Femur (tissue), 1 donor: Measurements from ENCODE around the gene TMEM101.
"Not testable (repeated sequence)": the region's sequence is repeated elsewhere in the genome, so short reads cannot be mapped to it uniquely, and the experiment has no call there.

Experiments
- DNase-seq: peaks from one replicate; pipeline ENCODE4 v3.0.0-alpha.2; 2017

The TMEM101 gene

GRCh38 chr17:44023545-44024270 is 8.9 kb upstream of the TMEM101 start:
- no peak for DNase-seq

- no peak for DNase-seq
Measured at GRCh38 chr17:44022246-44022645, 7.5 kb upstream of the TMEM101 start.

GRCh38 chr17:44021227-44021626 is 6.5 kb upstream of the TMEM101 start:
- DNase-seq: not testable (repeated sequence)

- no peak for DNase-seq
Measured at GRCh38 chr17:44014133-44014436, 678 bp downstream of the TMEM101 start.

GRCh38 chr17:44012874-44013273 is 1.9 kb downstream of the TMEM101 start:
- no peak for DNase-seq

GRCh38 chr17:44012391-44012790 is 2.4 kb downstream of the TMEM101 start:
- DNase-seq: no peak

- DNase-seq: no peak
Measured at GRCh38 chr17:44011876-44012275, 2.9 kb downstream of the TMEM101 start.

GRCh38 chr17:44010966-44011647 is 3.7 kb downstream of the TMEM101 start:
- peak; percentile 59 for DNase-seq

GRCh38 chr17:44008205-44008909 is 6.4 kb downstream of the TMEM101 start:
- DNase-seq: no peak

GRCh38 chr17:44007346-44008204 is 7.2 kb downstream of the TMEM101 start:
- peak; percentile 55 for DNase-seq

- DNase-seq: peak; percentile 97
Measured at GRCh38 chr17:44006598-44007345, 8.0 kb downstream of the TMEM101 start.

GRCh38 chr17:44006272-44006597 is 8.5 kb downstream of the TMEM101 start:
- no peak for DNase-seq

GRCh38 chr17:44005527-44006271 is 9.1 kb downstream of the TMEM101 start:
- peak; percentile 37 for DNase-seq

- peak; percentile 36 for DNase-seq
Measured at GRCh38 chr17:44004761-44005526, 9.8 kb downstream of the TMEM101 start.

- peak; percentile 40 for DNase-seq
Measured at GRCh38 chr17:44004077-44004760, 10.5 kb downstream of the TMEM101 start, which contains the start of gene NAGS. Gene NAGS (plus strand): TSS chr17:44004622. CDS start chr17:44004664, 42 bp downstream.

- DNase-seq: no peak
Measured at GRCh38 chr17:44002141-44002848, 12.5 kb downstream of the TMEM101 start.

- no peak for DNase-seq
Measured at GRCh38 chr17:44001461-44001920, 13.3 kb downstream of the TMEM101 start.

GRCh38 chr17:44000871-44001460 is 13.8 kb downstream of the TMEM101 start:
- DNase-seq: no peak
